ENCODE measurements around the gene AP5Z1.

Gene AP5Z1

DNA sequence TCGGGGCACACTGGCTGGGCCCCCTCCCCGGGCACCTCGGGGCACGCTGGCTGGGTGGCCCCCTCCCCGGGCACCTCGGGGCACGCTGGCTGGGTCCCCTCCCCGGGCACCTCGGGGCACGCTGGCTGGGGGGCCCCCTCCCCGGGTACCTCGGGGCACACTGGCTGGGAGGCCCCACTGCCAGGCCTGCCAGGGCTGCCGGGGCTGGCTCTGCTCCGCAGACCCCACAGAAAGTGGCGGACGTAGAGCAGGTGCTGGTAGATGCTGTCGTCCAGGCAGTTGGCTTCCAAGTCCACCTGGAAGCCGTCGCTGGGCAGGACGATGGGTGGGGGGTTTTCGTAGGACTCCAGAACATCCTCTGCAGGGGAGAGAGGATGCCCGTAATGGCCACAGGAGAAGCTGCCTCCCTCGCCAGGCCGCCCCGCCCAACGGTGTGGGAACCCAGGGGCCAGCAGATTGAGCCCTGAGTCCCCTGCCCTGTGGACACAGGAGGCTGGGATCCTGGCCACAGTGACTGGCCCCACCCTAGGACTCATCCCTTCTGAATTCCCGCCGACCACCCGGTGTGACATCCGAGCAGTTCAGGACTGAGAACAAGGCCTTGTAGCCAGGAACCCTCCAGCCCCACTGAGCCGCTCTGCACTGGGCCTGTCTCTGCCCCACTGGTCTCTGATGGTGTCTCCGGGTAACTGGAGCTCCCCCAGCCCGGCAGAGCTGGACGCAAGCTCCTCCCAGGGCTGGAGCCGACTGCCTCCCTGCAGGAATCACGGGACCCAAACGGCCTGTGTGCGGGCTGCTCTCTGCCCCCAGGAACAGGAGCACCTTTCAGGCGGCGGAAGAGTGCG, 28.2 kb downstream of the AP5Z1 start:
- no peak for DNase-seq

DNA sequence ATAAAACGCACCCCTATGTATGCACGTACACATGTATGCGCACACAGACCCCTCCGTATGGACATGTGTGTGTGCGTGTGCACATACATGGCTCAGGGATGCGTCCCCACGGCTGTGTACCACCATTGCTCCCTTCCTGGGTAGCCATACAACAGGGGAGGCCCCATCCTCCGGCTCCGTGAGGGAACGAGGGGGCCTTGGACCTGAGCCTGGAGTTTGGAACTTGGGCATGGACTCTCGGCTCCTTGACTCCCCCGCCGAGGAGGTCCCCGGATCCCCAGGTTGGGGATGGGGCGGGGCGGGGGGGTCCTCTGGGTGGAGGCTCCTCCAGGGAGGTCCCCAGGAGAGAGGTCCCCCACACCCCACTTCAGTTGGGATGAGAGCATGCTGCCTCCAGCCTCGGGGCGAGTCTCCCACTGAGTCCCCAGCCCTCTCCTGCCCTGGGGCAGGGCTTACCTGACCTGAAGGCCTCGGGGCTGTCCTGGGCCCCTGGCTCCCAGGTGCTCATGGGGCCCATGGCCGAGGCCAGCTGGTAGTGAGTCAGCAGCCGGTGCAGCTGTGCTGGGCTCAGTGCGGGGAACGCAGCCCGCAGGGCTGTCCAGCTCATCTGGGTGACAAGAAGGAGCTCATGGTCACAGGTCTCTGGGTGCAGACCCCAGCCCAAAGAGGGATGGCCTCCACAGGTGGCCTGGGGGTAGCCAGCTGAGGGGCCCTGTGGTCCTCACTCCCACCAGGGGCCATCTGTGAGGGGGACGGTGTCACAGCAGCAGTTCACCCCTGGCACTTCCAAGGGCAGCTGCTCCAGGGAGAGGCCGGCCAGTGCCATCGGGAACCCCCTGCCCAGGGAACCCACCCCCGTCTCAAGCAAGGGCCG, 29.9 kb downstream of the AP5Z1 start:
- no peak for DNase-seq

DNA sequence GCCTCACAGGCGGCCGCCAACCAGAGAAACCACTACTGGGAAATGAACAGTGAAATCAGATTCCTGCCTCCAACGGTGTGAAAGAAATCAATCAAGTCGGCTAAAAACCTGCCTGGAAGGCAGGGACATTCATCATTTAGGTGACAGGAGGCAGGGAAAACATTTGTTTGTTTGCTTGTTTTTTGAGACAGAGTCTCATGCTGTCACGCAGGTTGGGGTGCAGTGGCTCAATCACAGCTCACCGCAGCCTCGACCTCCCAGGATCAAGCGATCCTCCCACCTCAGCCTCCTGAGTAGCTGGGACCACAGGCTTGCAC, 30.5 kb downstream of the AP5Z1 start:
- DNase-seq, result no peak

DNA sequence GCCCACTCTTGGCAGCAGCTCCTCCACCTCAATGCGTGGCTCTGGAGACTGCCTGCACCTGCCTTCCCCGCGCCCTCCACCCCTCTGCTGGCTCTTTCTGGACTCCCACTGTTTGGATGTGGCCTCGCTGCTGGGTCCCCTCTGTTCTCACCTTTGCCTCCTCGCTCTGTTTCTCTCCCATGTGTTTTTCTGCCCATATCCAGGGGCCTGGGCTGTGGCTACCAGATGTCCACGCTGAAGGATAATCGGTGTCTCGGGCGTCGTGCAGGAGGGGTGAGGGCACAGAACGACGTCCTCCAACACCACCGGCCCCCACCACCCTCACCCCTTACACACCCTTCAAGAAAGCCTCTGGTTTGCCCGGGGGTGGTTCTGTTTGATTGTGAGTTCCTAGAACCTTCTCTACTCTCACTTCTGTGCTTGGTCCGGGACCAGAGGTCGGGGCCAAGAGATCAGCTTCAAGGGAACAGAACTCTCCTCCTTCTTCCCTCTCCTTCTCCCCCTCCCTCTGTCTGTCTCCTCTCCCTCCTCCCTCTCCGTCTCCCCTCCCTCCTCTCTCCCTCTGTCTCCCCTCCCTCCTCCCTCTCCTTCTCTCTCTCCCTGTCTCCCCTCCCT, 31.7 kb downstream of the AP5Z1 start:
- DNase-seq, result no peak

DNA sequence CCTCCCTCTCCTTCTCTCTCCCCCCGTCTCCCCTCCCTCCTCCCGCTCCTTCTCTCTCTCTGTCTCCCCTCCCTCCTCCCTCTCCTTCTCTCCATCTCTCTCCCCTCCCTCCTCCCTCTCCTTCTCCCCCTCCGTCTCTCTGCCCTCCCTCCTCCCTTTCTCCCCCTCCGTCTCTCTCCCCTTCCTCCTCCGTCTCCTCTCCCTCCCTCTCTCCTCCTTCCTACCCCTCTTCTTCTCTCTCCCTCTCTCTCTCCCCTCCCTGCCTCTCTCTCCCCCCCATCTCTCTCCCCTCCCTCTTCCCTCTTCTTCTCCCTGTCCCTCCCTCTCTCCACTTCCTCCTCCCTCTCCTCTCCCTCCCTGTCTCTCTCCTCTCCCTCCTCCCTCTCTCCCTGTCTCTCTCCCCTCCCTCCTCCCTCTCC, 32.2 kb downstream of the AP5Z1 start:
- no peak for DNase-seq

DNA sequence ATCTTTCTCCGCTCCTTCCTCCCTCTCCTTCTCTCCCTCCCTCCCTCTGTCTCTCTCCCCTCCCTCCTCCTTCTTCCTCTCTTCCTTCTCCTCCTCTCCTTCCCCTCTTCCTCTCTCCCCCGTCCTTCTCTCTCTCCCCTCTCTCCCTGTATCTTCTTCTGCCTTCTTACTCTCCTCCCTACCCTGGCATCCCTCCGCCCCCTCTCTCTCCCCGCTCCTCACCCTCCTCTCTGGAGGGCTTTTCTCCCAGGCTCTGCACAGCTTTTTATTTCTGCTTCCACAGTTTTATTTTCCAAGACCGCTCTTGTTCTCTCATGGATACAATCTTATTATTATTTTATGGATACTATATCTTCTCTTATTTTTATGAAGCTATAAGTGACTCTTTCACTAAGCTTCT, 32.6 kb downstream of the AP5Z1 start:
- no peak for DNase-seq

DNA sequence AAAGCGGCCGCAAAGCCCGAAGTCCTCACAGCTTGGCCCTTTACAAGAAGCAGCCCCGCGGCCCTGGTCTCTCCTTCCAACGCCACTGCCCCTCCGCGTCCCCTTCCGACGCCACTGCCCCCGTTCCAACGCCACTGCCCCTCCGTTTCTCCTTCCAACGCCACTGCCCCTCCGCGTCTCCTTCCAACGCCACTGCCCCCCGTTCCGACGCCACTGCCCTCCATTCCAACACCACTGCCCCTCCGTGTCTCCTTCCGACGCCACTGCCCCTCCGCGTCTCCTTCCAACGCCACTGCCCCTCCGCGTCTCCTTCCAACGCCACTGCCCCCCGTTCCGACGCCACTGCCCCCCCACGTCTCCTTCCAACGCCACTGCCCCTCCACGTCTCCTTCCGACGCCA, 33.1 kb downstream of the AP5Z1 start:
- DNase-seq, result no peak

DNA sequence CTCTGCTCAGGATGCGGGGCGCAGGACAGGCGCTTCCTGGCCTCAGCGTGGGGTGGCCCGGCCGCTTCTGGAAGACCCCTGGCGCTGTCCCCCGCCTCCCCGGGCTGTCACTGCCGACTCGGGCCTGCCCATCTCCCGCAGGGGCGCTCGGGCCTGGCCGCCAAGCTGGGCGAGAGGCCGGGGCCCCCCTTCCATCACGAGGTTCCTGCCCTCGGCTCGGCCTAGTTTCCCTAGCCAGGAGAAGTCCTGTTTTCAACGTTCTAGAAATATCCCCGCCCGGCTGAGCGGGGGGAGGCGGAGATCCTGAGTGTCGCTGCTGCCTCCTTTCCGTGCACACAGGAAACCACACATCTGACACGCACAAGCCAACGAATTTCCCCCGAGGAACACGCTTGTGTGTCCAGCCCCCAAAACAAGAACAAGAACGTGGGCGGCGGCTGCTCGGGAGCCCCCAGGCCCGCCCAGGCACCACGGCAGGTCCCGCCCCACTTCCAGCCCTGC, 33.7 kb downstream of the AP5Z1 start:
- peak; percentile 20 for DNase-seq

DNA sequence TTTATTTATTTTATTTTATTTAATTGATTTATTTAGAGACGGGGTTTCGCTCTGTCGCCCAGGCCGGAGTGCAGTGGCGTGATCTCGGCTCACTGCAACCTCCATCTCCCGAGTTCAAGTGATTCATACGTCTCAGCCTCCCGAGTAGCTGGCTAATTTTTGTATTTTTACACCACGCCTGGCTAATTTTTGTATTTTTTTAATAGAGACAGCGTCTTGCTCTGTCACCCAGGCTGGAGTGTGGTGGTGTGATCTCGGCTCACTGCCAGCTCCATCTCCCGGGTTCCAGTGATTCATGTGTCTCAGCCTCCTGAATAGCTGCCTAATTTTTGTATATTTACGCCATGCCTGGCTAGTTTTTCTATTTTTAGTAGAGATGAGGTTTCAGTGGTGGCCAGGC, 34.2 kb downstream of the AP5Z1 start:
- DNase-seq, result no peak

DNA sequence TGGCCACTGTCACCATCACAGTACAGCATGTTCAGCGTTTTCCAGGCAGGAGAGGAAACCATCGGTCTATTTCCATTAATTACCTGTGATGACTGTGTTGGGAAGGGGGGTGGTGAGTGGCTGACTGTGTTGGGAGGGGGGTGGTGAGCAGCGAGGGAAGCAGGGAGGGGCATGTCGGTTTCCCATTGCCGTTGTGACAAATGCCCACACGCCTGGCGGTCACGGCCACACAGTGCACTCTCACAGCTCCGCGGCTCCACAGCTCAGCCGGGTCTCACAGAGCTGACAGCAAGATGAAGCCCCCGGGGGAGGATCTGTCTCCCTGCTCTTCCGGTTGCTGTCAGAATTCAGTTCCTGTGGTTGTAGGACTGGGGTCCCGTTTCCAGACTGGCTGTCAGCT, 39.0 kb downstream of the AP5Z1 start:
- DNase-seq, result no peak

DNA sequence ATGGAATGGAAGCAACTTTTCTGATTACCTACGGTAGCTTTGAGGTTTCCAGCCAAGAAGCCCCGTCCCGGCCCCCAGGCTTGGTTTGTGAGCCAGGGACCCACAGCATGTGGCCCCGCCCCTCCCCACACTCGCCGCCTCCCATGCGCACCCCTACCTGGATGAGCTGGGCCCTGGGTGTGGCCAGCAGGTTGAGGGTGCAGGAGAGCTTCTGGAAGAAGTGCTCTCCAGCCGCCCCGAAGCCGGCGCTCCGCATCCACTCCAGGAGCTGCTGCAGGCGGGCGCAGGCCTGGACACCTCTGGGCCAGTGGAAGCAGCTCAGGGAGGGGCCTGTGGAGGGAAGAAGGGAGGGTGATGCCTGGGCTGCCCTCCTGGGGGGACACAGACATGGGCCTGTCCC, 39.7 kb downstream of the AP5Z1 start:
- DNase-seq, result no peak

DNA sequence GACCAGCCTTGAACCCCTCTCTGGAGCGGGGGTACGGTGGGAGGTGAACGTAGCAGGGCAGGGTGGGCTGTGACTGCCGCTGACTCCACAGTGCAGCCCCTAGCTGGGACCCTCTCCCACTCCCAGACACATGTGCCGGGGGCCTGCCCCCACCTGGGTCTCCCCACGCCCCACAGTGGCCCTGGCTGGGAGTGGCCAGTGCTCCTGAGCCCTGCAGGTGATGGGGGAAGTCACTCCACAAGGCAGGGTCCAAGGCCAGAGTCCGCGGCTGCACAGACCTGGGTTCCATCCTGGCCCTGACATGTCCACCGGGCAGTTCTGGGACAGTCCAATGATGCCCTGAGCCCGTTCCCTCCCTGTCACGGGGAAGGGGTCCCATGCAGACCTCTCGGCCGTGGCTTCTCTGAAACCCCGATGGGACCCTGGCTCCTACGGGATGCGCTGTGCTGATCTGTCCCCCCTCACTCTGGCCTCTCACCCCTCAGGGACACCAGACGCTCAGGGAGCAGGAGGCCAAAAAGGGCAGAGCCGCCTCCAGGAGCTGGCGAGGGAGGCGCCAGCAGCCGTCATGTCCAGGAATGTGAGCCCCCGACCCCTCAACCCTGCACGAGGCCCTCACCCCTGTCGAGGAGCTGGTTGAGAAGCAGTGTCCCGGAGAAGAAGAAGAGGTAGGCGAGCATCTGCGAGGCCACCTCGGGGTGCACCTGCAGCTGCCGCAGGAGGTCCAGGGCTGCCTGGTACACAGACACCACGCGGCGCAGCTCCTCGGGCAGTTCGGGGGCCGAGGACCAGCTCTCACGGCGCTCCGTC, 40.4 kb downstream of the AP5Z1 start:
- DNase-seq, result no peak

DNA sequence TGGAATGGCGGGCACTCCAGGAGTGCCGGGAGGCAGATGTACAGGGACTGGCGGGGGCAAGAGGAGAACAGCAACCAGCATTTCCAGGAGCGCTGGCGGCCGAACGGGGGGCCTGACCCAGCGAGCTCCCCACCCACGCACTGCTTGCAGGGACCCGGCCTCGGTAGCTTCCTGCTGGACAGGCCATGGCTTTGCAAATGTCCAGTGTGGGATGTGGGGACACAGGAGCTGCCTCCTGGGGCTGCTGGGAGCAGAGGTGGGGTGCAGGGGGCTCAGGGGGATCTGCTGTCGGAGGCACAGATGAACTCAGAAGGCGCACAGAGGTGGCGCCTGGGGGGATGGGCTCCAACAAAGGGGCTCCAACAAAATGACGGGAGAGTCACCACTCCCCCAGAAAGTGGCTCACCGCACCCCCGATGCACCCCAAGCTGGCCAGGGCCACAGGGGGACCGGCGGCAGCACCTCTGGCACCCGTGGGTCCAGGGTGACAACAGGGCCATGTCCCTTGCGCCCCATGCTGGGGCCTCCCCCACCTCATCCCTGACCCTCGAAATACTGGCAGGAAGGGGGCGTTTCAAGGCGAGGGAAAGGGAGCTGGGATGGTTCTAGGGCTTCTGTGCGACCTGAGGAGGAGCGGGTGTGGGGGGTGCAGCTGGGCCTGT, 41.1 kb downstream of the AP5Z1 start:
- DNase-seq, result no peak

- no peak for DNase-seq
Observed at GRCh38 chr7:4817178-4817901, 41.9 kb downstream of the AP5Z1 start.

DNA sequence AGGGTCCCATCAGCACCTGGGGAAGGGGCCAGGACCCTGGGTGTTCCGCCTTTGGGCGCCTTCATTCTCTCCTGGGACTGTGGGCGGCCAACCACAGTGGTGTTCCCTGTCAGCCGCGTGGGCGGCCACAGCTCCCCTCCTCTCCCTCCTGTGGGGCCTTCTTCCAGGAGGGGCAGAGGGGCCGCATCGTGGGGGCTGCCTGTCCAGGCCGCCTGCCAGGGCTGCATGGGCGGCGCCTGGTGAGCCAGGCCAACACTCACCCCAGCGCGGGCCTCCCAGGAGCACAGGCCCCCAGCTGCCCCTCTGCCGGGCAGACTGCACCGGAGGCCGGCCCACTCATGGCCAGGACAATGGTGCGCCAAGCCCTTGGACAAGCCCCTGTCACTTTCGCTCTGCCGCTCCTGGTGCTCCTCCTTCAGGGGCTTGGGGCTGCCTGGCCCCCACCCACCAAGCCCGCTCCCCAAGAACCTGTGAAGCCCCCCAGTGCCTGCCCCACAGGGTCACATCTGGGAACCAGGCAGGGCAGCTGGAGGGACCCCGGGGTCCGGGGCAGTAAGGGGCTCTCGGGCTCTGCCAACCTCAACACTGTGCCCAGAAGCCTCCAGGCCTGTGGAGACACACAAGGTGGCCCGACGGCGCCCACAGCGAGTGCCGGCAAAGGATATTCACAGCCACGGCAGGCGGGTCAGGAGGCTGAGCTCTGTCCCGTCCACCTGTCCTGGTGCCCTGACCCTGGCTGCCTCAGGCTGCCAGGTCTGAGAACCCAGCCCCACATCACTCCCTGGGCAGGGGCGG, 42.8 kb downstream of the AP5Z1 start:
- no peak for DNase-seq

DNA sequence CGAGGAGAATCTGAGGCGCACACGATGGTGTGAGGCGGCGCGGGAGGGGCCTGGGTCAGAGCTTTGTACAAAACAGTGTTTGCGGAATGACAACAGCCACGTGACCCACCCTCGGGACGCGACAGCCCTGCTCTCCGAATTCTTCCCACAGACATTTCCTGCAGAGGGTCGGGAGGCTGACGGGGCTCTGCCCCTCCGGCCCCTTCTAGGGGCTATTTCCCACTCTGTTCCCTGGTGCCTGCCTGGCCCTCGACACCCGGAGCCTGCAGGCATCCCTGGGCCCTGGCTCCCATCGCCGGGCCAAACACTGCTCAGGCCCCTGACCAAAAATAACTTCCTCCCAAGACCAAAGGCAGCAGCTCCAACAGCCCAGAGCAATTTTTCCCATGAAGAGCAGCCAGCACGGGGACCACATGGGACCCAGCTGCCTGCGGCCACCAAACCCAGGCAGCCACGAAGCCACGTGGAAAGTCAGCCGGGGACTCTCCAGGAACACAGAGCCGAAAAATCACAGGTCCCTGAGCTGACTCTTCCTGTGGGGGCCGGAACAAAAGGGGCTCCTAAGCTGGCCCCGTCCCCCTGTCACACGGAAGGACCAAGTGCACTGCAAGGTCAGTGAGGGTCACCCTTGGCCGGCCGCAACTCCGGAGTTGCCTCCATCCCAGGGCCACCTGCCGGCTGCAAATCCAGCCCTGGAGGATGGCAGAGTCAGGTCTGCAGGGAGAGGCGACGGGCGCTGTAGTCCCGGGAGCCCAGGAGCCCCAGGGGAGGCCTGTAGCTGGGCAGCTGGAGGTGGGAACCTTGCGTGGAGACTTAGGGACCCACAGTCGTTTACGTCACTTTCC, 44.4 kb downstream of the AP5Z1 start:
- no peak for DNase-seq

DNA sequence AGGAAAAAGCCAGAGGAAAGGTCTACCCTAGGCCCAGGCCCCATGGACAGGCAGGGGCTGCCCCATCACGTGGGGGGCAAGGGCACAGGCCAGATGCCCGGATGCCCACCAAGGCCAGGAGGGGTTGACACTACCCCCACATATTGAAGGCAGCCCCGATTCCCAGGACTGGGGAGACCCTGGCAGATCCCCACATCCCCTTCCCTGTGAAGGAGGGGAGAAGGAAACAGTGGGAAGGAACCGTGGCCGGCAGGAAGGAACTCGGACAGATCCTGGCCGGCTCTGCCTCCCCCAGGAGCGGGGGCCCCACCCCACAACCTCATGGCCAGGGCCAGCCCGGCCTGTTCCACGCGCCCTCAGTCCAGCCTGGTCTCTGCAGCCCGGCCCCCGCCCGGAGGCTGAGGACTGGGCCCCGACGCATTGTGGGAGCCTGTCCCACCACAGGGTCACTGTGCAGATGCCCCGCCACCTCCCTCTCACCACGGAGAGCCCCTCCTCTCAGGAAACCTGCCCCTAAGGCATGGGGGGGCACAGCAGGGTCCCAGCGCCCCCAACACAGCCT, 45.1 kb downstream of the AP5Z1 start:
- no peak for DNase-seq

DNA sequence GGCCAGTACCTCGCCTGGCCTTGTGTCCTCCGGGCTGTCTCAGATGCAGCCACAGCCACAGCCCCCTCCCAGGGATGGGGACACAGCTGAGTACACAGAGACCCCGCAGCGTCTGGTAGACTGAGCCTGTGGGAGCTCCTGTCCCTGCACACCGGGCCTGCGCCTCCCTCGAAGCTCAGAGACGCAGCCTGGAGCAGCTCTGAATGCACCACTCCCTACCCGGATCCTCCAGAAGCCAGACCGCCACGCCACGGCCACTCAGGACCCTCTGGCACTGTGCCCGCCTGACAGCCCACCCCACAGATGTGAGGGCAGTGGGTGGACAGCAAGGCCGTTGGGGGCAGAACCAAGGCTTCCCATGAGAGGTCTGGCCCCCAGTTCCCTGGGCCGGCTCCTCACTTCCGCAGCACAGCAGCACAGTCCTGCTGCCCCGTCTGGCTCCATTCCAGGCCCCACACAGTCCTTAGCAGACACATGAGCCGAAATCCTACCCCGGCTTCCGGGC, 45.6 kb downstream of the AP5Z1 start:
- DNase-seq, result no peak

DNA sequence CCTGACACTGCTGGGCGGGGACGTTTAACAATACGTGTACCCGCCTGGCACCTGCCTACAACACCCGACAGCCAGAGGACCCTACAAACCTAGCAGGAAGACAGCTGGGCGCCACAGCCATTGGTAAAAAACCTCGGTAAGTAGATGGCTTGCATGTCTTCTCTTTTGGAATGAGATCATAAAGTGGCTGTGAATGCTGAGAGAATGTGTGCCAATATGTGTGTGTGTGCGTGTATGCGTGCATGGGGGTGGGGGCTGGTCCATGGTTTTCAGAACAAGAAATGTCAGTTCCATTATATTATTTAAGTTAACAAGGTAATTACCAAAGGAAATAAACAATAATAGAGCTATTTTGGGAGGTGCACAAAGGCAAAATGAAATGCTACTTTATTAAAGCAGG, 47.3 kb downstream of the AP5Z1 start:
- no peak for DNase-seq

Data from activated CD4-positive, alpha-beta T cell treated with anti-CD3 and anti-CD28 coated beads for 1 hour (primary cell).